Kidney glomerular epithelial cell (primary cell): ENCODE measurements around the gene SH2B2.

ENCODE experiments used
- DNase-seq: peaks from one replicate; lab custom pipeline; 2025; lab: John Stamatoyannopoulos, UW

SH2B2 gene

GRCh38 chr7:102286237-102287110 is at the start of gene SH2B2:
Gene SH2B2 (plus strand): TSS chr7:102286868. CDS start chr7:102300551, 13,683 bp downstream.
- no peak for DNase-seq

DNA sequence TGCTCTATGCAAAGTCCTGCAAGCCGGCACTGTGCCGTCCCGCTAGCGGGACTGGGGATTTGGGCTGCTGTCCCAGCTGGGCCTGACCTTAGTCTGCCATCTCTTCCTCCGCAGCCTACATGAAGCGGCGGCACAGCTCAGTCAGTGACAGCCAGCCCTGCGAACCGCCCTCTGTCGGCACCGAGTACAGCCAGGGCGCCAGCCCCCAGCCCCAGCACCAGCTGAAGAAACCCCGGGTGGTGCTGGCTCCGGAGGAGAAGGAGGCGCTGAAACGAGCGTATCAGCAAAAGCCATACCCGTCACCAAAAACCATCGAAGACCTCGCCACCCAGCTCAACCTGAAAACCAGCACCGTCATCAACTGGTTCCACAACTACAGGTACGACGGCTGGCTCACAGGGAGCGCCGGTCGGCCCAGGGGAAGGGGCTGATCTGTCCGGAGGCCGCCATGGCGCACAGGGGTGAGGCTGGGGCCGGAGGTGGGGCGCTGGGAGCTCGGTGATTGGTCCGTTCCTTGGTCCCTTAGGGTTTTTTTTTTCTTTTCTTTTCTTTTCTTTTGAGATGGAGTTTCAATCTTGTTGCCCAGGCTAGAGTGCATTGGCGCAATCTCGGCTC is 47.4 kb upstream of the SH2B2 start:
- no peak for DNase-seq

- no peak for DNase-seq
These were observed 45.2 kb upstream of the SH2B2 start for GRCh38 chr7:102241431-102241830.

GRCh38 chr7:102244601-102245000 is 42.1 kb upstream of the SH2B2 start:
- no peak for DNase-seq

DNA sequence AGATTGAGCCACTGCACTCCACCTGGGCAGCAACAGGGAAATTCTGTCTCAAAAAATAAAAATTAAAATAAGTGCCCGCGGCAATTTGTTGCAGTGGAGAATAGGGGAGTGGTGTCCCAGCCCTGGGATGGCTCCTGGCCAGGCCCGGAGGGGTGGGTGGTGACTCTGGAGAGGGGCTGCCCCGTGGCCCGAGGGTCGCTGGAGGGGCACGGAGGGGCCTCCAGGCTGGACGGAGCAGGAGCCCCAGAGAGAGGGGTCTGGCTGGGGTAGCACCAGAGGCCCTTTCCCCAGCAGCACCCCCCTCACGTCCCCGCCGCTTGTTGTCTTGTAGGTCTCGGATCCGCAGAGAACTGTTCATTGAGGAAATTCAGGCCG is 38.6 kb upstream of the SH2B2 start:
- no peak for DNase-seq

DNA sequence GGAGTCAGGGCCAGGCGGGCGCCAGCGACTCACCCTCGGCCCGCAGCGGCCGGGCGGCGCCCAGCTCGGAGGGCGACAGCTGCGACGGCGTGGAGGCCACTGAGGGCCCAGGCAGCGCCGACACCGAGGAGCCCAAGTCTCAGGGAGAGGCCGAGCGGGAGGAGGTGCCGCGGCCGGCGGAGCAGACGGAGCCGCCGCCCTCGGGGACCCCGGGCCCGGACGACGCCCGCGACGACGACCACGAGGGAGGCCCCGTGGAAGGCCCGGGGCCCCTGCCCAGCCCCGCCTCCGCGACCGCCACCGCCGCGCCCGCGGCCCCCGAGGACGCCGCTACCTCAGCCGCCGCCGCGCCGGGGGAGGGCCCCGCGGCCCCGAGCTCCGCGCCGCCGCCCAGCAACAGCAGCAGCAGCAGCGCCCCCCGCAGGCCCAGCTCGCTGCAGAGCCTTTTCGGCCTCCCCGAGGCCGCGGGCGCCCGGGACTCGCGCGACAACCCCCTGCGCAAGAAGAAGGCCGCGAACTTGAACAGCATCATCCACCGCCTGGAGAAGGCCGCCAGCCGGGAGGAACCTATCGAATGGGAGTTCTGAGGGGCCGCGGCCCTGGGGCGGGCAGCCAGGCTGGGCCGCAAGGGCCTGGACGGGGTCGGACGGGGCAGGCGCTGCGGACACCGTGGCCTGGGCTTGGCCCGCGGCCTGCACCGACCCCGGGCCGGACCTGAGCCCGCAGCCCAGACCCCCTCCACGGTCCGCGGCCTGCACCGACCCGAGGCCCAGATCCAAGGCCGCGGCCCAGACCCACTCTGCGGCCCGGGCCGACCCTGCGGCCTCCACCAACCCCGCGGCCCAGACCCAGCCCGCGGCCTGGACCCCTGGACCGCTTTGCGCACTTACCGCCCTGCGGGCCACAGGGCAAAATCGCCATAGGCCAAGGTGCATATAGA is 37.9 kb upstream of the SH2B2 start:
- no peak for DNase-seq

GRCh38 chr7:102251531-102252365 is 34.9 kb upstream of the SH2B2 start:
- DNase-seq, result no peak

- DNase-seq, result no peak
These were observed 34.2 kb upstream of the SH2B2 start for GRCh38 chr7:102252366-102252982.

DNA sequence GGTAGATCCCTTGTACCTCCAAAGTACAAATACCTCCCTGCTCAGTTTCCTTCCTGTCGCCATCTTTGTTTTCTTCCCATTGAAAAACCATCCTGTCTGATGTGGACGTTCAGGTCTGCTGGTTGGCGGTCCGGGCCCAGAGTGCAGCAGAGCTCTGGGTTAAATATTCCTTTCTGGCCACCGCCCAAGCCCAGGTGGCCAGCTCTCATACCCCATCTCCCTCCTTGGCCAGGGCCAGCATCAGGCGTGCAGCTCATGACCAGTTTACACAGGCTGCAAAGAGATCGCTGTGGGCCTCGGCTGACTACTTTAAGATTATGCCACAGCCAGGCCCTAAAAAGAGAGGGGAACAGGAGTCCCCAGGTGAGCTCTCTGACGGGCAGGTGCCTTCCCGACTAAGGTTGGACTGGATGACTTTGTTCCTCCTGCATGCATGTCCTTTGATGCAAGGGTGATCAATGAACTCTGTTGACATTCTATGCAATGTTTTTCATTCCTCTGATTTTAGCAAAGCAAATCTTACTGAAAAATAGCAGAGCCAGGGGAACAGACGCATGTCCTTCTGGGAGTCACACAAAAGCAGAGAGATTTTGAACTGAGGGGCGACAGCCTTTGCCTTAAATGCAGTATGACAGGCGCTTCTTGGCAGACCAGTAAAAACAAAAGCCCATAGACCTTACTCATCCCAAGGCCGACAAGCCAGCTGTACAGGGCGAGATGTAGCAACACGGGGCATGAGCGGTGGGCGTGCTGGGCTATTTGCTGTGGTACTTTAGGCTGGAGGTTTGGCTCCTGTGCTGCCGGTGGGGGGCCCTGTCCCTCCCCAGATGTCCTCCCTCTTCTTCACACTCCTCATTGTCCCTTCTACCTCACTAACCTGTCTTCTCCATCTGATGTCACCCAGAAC is 33.3 kb upstream of the SH2B2 start:
- no peak for DNase-seq

- DNase-seq, result no peak
These were observed 32.7 kb upstream of the SH2B2 start for GRCh38 chr7:102253973-102254370.

- DNase-seq, result no peak
These were observed 32.1 kb upstream of the SH2B2 start for GRCh38 chr7:102254521-102254920.

GRCh38 chr7:102255501-102255900 is 31.2 kb upstream of the SH2B2 start:
- DNase-seq, result no peak

DNA sequence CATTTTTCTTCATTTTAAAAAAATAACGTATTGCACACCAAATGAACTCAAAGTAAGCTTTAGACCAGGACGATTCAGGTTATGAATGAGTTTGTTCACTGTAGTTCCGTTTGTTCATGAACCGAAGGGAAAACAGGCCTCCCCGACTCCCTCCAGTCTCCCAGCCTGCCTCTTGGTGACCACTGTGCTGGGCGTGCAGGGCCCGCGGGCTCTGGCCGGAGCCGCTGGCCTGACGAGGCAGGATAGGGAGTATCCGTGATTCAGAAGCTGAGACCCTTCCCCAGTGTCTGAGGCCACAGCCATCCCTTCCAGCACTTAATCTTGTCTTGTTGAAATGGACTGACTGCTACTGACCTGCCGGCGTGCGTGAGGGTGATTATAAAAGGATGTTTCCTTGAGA is 30.8 kb upstream of the SH2B2 start:
- DNase-seq, result no peak

GRCh38 chr7:102258073-102258748 is 28.5 kb upstream of the SH2B2 start:
- no peak for DNase-seq

DNA sequence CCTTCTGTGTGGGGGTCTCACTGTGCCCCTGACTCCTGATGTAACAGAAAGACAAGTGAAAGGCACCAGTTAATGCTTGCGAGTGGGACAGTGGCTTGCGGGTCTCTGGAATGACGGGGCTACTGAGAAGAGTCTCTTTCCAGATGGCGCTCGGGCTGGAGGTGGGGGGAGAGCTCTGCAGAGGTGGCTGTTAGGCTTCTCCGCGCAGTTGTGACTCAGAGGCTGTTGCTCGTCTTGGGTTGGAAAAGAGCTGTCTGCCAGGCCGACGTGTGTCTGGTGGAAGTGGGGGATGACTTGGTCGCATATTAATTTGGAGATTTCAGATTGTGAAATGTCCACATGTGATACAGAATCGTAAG is 27.9 kb upstream of the SH2B2 start:
- no peak for DNase-seq

DNA sequence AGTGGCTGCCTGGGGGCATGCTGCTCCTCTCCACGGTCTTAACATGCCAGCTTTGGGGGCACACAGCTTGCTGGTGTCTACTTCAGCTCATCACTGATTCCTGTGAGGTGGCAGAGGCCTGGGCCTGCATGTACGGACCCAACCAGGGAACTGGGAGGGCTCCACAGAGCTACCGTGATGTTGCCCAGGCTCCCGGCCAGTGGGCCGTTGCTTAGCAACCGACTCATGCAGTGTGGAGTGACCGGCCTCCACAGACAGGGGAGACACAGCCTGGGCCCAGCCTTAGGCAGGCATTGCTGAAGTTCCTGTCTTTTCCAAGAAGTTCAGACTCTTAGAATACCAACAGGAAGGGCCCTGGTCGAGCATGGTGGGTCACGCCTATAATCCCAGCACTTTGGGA is 25.8 kb upstream of the SH2B2 start:
- DNase-seq, result no peak

DNA sequence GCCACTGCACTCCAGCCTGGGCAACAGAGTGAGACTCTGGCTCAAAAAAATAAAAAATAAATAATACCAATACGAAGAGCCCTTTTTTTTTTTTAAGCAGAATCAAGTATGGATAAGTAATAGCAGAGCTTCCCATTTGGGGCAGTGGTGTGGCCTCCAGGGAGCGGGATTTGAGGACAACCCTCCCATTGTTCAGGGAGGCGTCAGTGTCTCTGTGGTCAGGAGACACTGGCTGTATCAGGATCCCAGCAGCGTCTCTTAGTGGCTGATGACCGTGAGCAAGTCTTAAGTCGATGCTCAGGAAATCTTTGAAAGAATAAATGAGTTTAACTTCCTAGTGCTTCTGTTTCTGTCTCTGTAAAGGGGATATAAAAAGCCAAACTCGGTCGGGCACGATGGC is 25.2 kb upstream of the SH2B2 start:
- no peak for DNase-seq

DNA sequence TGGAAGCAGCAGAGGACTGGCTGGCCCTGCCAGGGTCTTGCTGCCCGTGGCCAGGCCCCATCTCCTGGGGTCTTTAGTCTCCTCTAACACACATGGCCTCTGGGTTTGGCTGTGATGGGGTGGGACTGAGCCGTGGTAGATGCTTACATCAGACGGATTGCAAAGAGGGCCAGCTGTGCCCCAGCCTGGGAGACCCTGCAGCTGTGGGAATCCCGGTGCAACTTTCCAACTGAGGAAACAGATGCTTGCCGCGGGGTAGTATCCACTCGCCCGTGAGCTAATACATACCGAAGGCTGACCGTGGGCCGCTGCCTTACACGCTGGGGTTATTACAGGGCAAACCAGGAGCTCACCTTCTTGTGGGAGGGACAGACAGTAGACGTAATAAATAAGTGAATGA is 24.1 kb upstream of the SH2B2 start:
- DNase-seq, result no peak

- DNase-seq, result no peak
These were observed 22.2 kb upstream of the SH2B2 start for GRCh38 chr7:102264367-102264891.
